HEK293 (cell line): ENCODE measurements around the gene FXYD3.

Experiments used
- CTCF ChIA-PET: fragments of 350-600 bp; formaldehyde crosslinking; extraction: SDS; loops from one replicate; lab custom pipeline; 2021; ENCODE audit warnings: antibody characterized with exemption; lab: Yijun Ruan, JAX
- POLR2A ChIA-PET: fragments of 300-600 bp; formaldehyde crosslinking; extraction: SDS; loops from one replicate; lab custom pipeline; 2020; ENCODE audit warnings: antibody characterized with exemption, inconsistent platforms; lab: Yijun Ruan, JAX
- H3K27ac ChIP-seq: fragments of 200-500 bp; sonication (Bioruptor generic); 2 replicates; pipeline ENCODE4 v1.5.1; 2014; ENCODE audit warnings: low read depth, low read length, control low read depth, inconsistent platforms; ENCODE audit errors: extremely low read depth
- H3K36me3 ChIP-seq, 2 experiments: fragments of 200-500 bp in 1 of 2; sonication (Bioruptor generic) in 1 of 2; 1 replicate in 1 of 2; 2 replicates in 1 of 2; pipeline ENCODE4 v1.5.1; 2014 to 2017; ENCODE audit warnings: inconsistent platforms in 2 of 2, low read length in 2 of 2; ENCODE audit not compliant: control insufficient read depth in 2 of 2, insufficient read depth in 1 of 2
- H3K4me1 ChIP-seq: fragments of 200-500 bp; sonication (Bioruptor generic); 2 replicates; pipeline ENCODE4 v1.5.1; 2014; ENCODE audit warnings: mild to moderate bottlenecking, low read length, inconsistent platforms; ENCODE audit not compliant: control insufficient read depth, insufficient read depth
- H3K4me3 ChIP-seq: 2 replicates; pipeline ENCODE4 v1.5.1; 2011; ENCODE audit warnings: low read depth, mild to moderate bottlenecking, control low read depth, low read length, moderate library complexity
- H3K9me3 ChIP-seq: fragments of 200-500 bp; sonication (Bioruptor generic); 2 replicates; pipeline ENCODE4 v1.5.1; 2014; ENCODE audit warnings: low read depth, low read length, inconsistent platforms; ENCODE audit not compliant: control insufficient read depth, insufficient read depth
- BCL11A ChIP-seq: fragments of 450-650 bp; formaldehyde crosslinking; IDR thresholded peaks from 2 replicates; pipeline ENCODE4 v1.5.1; 2016; ENCODE audit warnings: low read depth, missing biosample characterization, missing genetic modification characterization
- GFI1B ChIP-seq: fragments of 450-650 bp; formaldehyde crosslinking; IDR thresholded peaks from 2 replicates; pipeline ENCODE4 v1.5.1; 2016; ENCODE audit warnings: missing biosample characterization, missing genetic modification characterization
- KLF1 ChIP-seq: fragments of 450-650 bp; formaldehyde crosslinking; IDR thresholded peaks from 2 replicates; pipeline ENCODE4 v1.5.1; 2016; ENCODE audit warnings: missing biosample characterization, missing genetic modification characterization
- KLF8 ChIP-seq: fragments of 450-650 bp; formaldehyde crosslinking; IDR thresholded peaks from 2 replicates; pipeline ENCODE4 v1.5.1; 2016; ENCODE audit warnings: missing biosample characterization, missing genetic modification characterization
- MZF1 ChIP-seq: fragments of 450-650 bp; formaldehyde crosslinking; IDR thresholded peaks from 2 replicates; pipeline ENCODE4 v1.5.1; 2017; ENCODE audit warnings: missing biosample characterization, missing genetic modification characterization, borderline replicate concordance
- SALL2 ChIP-seq: fragments of 450-650 bp; formaldehyde crosslinking; IDR thresholded peaks from 2 replicates; pipeline ENCODE4 v1.5.0; 2017; ENCODE audit warnings: missing biosample characterization, mild to moderate bottlenecking, missing genetic modification characterization, borderline replicate concordance
- SCRT1 ChIP-seq: fragments of 450-650 bp; formaldehyde crosslinking; IDR thresholded peaks from 2 replicates; pipeline ENCODE4 v1.5.1; 2016; ENCODE audit warnings: missing biosample characterization, missing genetic modification characterization, borderline replicate concordance
- YY1 ChIP-seq: fragments of 450-650 bp; formaldehyde crosslinking; IDR thresholded peaks from 2 replicates; pipeline ENCODE4 v1.5.1; 2018; ENCODE audit warnings: missing biosample characterization, missing genetic modification characterization
- ZFP3 ChIP-seq: fragments of 450-650 bp; formaldehyde crosslinking; IDR thresholded peaks from 2 replicates; pipeline ENCODE4 v1.5.1; 2016; ENCODE audit warnings: low read depth, missing biosample characterization, missing genetic modification characterization
- ZNF16 ChIP-seq: fragments of 450-650 bp; formaldehyde crosslinking; IDR thresholded peaks from 2 replicates; pipeline ENCODE4 v1.5.1; 2016; ENCODE audit warnings: low read depth, missing biosample characterization, missing genetic modification characterization
- ZNF169 ChIP-seq: fragments of 450-650 bp; formaldehyde crosslinking; IDR thresholded peaks from 2 replicates; pipeline ENCODE4 v1.5.1; 2016; ENCODE audit warnings: missing biosample characterization, missing genetic modification characterization
- ZNF214 ChIP-seq: fragments of 450-650 bp; formaldehyde crosslinking; IDR thresholded peaks from 2 replicates; pipeline ENCODE4 v1.5.1; 2017; ENCODE audit warnings: missing biosample characterization, mild to moderate bottlenecking, missing genetic modification characterization, borderline replicate concordance
- ZNF239 ChIP-seq: fragments of 450-650 bp; formaldehyde crosslinking; IDR thresholded peaks from 2 replicates; pipeline ENCODE4 v1.5.1; 2016; ENCODE audit warnings: missing biosample characterization, missing genetic modification characterization
- ZNF24 ChIP-seq: fragments of 450-650 bp; formaldehyde crosslinking; IDR thresholded peaks from 2 replicates; pipeline ENCODE4 v1.5.1; 2016; ENCODE audit warnings: missing biosample characterization, missing genetic modification characterization
- ZNF529 ChIP-seq: fragments of 450-650 bp; formaldehyde crosslinking; IDR thresholded peaks from 2 replicates; pipeline ENCODE4 v1.5.1; 2017; ENCODE audit warnings: missing genetic modification characterization, missing biosample characterization; ENCODE audit not compliant: insufficient replicate concordance
- ZNF600 ChIP-seq: fragments of 450-650 bp; formaldehyde crosslinking; IDR thresholded peaks from 2 replicates; pipeline ENCODE4 v1.5.1; 2016; ENCODE audit warnings: missing biosample characterization, missing genetic modification characterization
- ZNF76 ChIP-seq: fragments of 450-650 bp; formaldehyde crosslinking; IDR thresholded peaks from 2 replicates; pipeline ENCODE4; 2016; ENCODE audit warnings: low read depth, missing biosample characterization, missing genetic modification characterization, borderline replicate concordance
- ZNF785 ChIP-seq: fragments of 450-650 bp; formaldehyde crosslinking; IDR thresholded peaks from 2 replicates; pipeline ENCODE4 v1.5.1; 2016; ENCODE audit warnings: missing biosample characterization, missing genetic modification characterization
- ZNF830 ChIP-seq: fragments of 450-650 bp; IDR thresholded peaks from 2 replicates; pipeline ENCODE4 v1.5.0; 2018; ENCODE audit warnings: missing biosample characterization, missing genetic modification characterization, low read depth, mild to moderate bottlenecking, moderate library complexity
- TF ChIP-seq, protein P1 (sequence below): fragments of 450-650 bp; formaldehyde crosslinking; IDR thresholded peaks from 2 replicates; pipeline ENCODE4 v1.5.1; 2017; ENCODE audit warnings: missing biosample characterization, missing genetic modification characterization
- TF ChIP-seq, protein P2 (sequence below): fragments of 450-650 bp; formaldehyde crosslinking; IDR thresholded peaks from 2 replicates; pipeline ENCODE4 v1.5.1; 2017; ENCODE audit warnings: missing biosample characterization, mild to moderate bottlenecking, missing genetic modification characterization, moderate library complexity
- TF ChIP-seq, protein P3 (sequence below): fragments of 450-650 bp; formaldehyde crosslinking; IDR thresholded peaks from 2 replicates; pipeline ENCODE4 v1.5.1; 2016; ENCODE audit warnings: missing biosample characterization, missing genetic modification characterization

The FXYD3 gene

DNA sequence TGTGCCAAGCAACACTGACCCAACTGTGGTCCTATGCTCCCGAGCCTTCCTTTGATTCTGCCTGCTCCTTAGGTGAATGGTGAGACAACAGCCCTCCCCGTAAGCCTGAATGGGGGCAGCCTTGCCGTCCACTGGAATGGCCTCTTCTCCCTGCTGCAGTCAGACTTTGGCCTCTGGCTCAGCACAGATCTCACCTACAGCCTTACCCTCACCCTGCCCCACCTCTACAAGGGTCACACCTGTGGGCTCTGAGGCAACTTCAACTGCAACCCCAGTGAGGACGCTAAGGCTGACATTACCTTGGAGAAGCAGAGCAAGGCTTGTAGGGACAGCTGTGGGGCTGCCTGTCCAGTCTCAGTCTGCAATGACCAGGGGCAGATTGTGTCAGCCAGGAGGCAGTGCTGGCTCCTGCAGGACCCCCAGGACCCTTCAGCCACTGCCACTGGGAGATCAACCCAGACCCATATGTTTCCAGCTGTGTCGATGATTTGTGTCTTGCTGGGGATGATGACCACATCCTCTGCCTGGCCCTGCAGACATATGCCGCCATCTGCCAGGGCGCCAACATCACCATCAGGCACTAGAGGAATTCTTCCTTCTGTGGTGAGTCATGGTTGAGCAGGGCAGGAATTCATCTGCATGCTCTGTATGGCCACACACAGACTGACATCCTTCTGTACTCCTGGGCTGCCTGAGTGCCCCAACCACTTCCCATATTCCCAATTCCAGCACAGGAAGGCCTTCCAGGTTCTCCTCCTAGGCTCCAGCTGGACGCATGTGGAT is 27.3 kb upstream of the FXYD3 start (continued):
- no peak for TF ChIP-seq ZNF239 (tag by site-specific recombination)
- TF ChIP-seq, protein P1, sequence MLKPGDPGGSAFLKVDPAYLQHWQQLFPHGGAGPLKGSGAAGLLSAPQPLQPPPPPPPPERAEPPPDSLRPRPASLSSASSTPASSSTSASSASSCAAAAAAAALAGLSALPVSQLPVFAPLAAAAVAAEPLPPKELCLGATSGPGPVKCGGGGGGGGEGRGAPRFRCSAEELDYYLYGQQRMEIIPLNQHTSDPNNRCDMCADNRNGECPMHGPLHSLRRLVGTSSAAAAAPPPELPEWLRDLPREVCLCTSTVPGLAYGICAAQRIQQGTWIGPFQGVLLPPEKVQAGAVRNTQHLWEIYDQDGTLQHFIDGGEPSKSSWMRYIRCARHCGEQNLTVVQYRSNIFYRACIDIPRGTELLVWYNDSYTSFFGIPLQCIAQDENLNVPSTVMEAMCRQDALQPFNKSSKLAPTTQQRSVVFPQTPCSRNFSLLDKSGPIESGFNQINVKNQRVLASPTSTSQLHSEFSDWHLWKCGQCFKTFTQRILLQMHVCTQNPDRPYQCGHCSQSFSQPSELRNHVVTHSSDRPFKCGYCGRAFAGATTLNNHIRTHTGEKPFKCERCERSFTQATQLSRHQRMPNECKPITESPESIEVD (tag by site-specific recombination) = no peak
- peak; percentile 79 for TF ChIP-seq ZNF600 (tag by site-specific recombination)
- TF ChIP-seq, all 188 proteins: peak for 10

DNA sequence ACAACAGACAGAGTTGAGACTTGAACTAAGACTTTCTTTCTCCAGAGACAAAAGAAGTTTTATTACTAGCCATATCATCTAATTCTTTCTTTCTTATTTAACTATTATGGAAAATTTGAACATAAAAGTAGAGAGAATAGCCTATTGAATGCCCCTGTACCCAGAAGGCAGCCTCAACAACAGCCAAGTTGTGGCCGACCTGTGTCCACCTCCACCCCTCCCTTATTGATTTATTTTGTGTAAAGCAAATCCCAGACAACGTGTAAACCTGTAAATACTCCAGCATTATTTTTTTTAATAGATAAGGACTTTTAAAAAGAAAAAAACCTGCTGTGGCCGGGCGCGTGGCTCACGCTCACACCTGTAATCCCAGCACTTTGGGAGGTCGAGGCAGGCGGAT is 26.1 kb upstream of the FXYD3 start:
- no peak for TF ChIP-seq ZNF169
- no peak for TF ChIP-seq BCL11A
- TF ChIP-seq SALL2 (tag by site-specific recombination) = no peak
- no peak for TF ChIP-seq ZNF785
- TF ChIP-seq, protein P2, sequence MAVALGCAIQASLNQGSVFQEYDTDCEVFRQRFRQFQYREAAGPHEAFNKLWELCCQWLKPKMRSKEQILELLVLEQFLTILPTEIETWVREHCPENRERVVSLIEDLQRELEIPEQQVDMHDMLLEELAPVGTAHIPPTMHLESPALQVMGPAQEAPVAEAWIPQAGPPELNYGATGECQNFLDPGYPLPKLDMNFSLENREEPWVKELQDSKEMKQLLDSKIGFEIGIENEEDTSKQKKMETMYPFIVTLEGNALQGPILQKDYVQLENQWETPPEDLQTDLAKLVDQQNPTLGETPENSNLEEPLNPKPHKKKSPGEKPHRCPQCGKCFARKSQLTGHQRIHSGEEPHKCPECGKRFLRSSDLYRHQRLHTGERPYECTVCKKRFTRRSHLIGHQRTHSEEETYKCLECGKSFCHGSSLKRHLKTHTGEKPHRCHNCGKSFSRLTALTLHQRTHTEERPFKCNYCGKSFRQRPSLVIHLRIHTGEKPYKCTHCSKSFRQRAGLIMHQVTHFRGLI (tag by site-specific recombination) = no peak
- TF ChIP-seq KLF1 = no peak
- no peak for TF ChIP-seq ZNF76 (tag by site-specific recombination)
- no peak for TF ChIP-seq ZNF16 (tag by site-specific recombination)
- TF ChIP-seq ZNF600 (tag by site-specific recombination) = no peak
- TF ChIP-seq MZF1 (tag by site-specific recombination) = no peak
- no peak for TF ChIP-seq ZNF24
- TF ChIP-seq KLF8 (tag by site-specific recombination) = no peak
- TF ChIP-seq ZNF529 = no peak
- TF ChIP-seq, protein P3, sequence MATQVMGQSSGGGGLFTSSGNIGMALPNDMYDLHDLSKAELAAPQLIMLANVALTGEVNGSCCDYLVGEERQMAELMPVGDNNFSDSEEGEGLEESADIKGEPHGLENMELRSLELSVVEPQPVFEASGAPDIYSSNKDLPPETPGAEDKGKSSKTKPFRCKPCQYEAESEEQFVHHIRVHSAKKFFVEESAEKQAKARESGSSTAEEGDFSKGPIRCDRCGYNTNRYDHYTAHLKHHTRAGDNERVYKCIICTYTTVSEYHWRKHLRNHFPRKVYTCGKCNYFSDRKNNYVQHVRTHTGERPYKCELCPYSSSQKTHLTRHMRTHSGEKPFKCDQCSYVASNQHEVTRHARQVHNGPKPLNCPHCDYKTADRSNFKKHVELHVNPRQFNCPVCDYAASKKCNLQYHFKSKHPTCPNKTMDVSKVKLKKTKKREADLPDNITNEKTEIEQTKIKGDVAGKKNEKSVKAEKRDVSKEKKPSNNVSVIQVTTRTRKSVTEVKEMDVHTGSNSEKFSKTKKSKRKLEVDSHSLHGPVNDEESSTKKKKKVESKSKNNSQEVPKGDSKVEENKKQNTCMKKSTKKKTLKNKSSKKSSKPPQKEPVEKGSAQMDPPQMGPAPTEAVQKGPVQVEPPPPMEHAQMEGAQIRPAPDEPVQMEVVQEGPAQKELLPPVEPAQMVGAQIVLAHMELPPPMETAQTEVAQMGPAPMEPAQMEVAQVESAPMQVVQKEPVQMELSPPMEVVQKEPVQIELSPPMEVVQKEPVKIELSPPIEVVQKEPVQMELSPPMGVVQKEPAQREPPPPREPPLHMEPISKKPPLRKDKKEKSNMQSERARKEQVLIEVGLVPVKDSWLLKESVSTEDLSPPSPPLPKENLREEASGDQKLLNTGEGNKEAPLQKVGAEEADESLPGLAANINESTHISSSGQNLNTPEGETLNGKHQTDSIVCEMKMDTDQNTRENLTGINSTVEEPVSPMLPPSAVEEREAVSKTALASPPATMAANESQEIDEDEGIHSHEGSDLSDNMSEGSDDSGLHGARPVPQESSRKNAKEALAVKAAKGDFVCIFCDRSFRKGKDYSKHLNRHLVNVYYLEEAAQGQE = no peak
- TF ChIP-seq GFI1B (tag by site-specific recombination) = no peak
- no peak for TF ChIP-seq YY1 (tag by site-specific recombination)
- TF ChIP-seq ZNF214 (tag by site-specific recombination) = no peak
- TF ChIP-seq ZNF830 = no peak
- no peak for TF ChIP-seq ZFP3 (tag by site-specific recombination)
- TF ChIP-seq SCRT1 (tag by site-specific recombination) = no peak
- no peak overlapping the region for H3K4me3 ChIP-seq
- ChIA-PET POLR2A (no interaction called here), CTCF (interaction anchor here (0.6 to 4.9 kb wide), 28 partner anchors 9 to 1147 kb away, joined by 3 to 87 read pairs (median 5); partner anchors contain the start of genes GRAMD1A and LGI4)
- peaks cover 7% of the 10 kb centered on the region for H3K4me1 ChIP-seq
- H3K27ac ChIP-seq = no peak overlapping the region
- no peaks in the 10 kb centered on the region for H3K36me3 ChIP-seq
- no peaks in the 10 kb centered on the region for H3K9me3 ChIP-seq
